Prostate gland (tissue), 2 donors: Measurements from ENCODE around the gene TSPAN2. TPM values are rescaled to one million over a fixed set of nuclear protein-coding genes. Genes with fewer than 3 reads are reported as not detected.
A peak's percentile ranks its signal among the peaks of the same experiment; 100 is the strongest.

Source experiments
- DNase-seq: peaks from one replicate; pipeline ENCODE4 v3.0.0-alpha.2; 2019; ENCODE audit warnings: low spot score
- H3K27ac ChIP-seq, 2 donors: fragments of 200-600 bp; sonication (generic); 2 replicates each; pipeline ENCODE4 v1.5.1; 2017 to 2019
- H3K27me3 ChIP-seq: fragments of 200-600 bp; sonication (generic); replicated peaks from 2 replicates; pipeline ENCODE4 v1.5.1; 2019; ENCODE audit not compliant: insufficient read depth
- H3K36me3 ChIP-seq, 2 donors: fragments of 200-600 bp; sonication (generic); 1 replicate in 1 of 2; 2 replicates in 1 of 2; pipeline versions ENCODE4 v1.5.1 to v1.8.1; 2017 to 2019
- H3K4me1 ChIP-seq: fragments of 200-600 bp; sonication (generic); replicated peaks from 2 replicates; pipeline ENCODE4 v1.5.1; 2019
- H3K4me3 ChIP-seq, 2 donors: fragments of 200-600 bp; sonication (generic); 2 replicates each; pipeline ENCODE4 v1.5.1; 2017 to 2019
- H3K9me3 ChIP-seq: fragments of 200-600 bp; sonication (generic); 2 replicates; pipeline ENCODE4 v1.5.1; 2017
- POLR2A ChIP-seq: fragments of 450-650 bp; IDR thresholded peaks from one replicate; pipeline ENCODE4 v1.6.1; 2016; ENCODE audit warnings: antibody characterized with exemption, mild to moderate bottlenecking
- POLR2AphosphoS5 ChIP-seq: sonication (generic); formaldehyde crosslinking; IDR thresholded peaks from one replicate; pipeline ENCODE4 v1.6.1; 2017; ENCODE audit warnings: antibody characterized with exemption
- WGBS: methylation state at CpG from one replicate; pipeline ENCODE4 v1.1.5; 2018; 5-methylcytosine and 5-hydroxymethylcytosine counted together
- intact Hi-C: fragments of 100-400 bp; cut with DNase I; formaldehyde crosslinking; loops from one replicate; pipeline ENCODE4 v1.14.2; 2022
- total RNA-seq, 2 donors: library from RNA; depleted of rRNA; stranded (reverse); fragments of >200 nt; gene quantifications; one replicate each; pipeline ENCODE4 v1.1.0, GENCODE V29; 2016
- TF ChIP-seq, protein P1 (sequence below), 4 experiments: fragments of 200-600 bp in 2 of 4; fragments of 450-650 bp in 2 of 4; sonication (generic) in 2 of 4; IDR thresholded peaks; 1 replicate in 3 of 4; 2 replicates in 1 of 4; pipeline ENCODE4 v1.5.1; 2016 to 2019; ENCODE audit warnings: antibody characterized with exemption in 4 of 4, mild to moderate bottlenecking in 2 of 4, moderate library complexity in 2 of 4

TSPAN2 gene
- total RNA-seq: 10 to 100 TPM in 1 of 2 donors, 1 to 10 TPM in 1; 6.9 to 11.3 TPM

DNA sequence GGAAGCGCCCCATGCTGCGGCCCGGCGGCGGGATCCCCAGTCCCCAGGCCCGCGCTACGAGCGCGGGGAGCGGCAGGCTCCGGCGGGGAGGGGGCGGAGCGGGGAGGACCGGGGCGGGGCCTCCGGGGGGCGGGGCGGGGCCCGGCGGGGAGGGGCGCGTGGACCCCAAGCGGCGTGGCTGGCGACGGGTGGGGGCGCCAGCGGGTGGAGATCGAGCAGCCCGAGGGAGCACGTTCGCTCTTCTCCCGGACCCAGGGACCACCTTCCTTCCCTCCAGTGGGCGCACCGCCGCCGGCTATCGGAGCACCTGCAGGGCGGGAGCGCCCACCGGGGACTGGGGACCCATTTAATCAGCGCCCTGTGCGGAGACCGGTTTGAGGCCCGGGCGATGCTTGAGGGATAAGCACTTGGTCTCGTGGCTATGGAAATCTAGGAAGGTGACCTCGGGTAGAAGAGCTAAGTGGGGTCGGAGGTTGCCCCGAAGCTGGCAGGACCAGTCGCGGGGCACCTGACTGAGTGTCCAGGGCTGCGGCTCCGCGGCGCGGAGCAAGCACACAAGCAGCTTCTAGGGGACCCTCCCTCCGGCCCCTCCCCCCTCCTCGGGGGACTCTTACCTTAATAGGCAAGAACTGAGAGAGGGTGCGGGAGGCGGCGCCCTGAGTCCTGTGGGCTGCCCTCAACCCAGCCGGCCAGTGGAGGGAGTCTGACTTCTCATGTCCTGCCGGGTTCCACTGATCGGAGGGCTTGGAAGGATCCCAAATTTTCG, at the start of gene TSPAN2:
TSS of gene TSPAN2 (minus strand) at position 84 of the 766 bp plus-strand sequence. CDS start at position 13, 71 bp downstream.
- peak within 1 kb of the TSS; percentile 74 to 75 for H3K27ac ChIP-seq
- H3K27me3 ChIP-seq: no peaks in the 10 kb centered on the region
- under 1% methylated on average over 44 of the region's 68 CpGs for WGBS
- H3K4me1 ChIP-seq: no peaks in the 10 kb centered on the region
- H3K36me3 ChIP-seq: no peaks in the 10 kb centered on the region
- intact Hi-C loops: loop anchor here (10.0 kb wide), 1 partner anchor 335 kb away; the partner anchor contains the start of gene CSDE1
- peak; percentile 73 for DNase-seq
- H3K9me3 ChIP-seq: no peaks in the 10 kb centered on the region
- TF ChIP-seq POLR2AphosphoS5: peak; percentile 38
- TF ChIP-seq, protein P1, sequence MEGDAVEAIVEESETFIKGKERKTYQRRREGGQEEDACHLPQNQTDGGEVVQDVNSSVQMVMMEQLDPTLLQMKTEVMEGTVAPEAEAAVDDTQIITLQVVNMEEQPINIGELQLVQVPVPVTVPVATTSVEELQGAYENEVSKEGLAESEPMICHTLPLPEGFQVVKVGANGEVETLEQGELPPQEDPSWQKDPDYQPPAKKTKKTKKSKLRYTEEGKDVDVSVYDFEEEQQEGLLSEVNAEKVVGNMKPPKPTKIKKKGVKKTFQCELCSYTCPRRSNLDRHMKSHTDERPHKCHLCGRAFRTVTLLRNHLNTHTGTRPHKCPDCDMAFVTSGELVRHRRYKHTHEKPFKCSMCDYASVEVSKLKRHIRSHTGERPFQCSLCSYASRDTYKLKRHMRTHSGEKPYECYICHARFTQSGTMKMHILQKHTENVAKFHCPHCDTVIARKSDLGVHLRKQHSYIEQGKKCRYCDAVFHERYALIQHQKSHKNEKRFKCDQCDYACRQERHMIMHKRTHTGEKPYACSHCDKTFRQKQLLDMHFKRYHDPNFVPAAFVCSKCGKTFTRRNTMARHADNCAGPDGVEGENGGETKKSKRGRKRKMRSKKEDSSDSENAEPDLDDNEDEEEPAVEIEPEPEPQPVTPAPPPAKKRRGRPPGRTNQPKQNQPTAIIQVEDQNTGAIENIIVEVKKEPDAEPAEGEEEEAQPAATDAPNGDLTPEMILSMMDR (IDR thresholded peaks at IDR 0.05): peak in 1 of 4 experiments; percentile 44
- peak; percentile 40 for TF ChIP-seq POLR2A
- peak within 1 kb of the TSS; percentile 51 to 53 for H3K4me3 ChIP-seq

DNA sequence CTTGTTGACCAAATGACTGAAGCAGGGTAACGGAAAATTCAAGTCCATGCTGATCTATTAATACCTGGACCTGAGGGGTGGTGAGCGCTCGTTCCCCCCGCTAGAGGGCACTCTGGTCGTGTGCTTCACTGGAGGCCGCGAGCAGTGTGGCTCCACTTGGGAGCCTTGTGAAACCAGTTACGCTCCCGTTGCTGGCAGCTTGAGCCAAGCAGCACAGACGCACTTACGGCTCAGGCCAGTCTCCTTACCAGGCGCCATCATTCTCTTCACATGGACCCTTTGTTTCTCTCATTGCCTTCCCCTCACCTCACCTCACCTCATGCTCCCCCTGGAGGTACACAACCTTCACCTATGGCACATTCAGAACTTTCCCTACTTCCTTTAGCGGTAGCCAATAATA, 49.7 kb upstream of the TSPAN2 start:
- Histone ChIP-seq H3K4me1 (no peaks in the 10 kb centered on the region), H3K4me3 (no peak overlapping the region), H3K36me3 (no peaks in the 10 kb centered on the region), H3K27ac (no peak overlapping the region), H3K27me3 (no peaks in the 10 kb centered on the region), H3K9me3 (no peaks in the 10 kb centered on the region)
- 7% methylated on average over 13 of the region's 13 CpGs for WGBS
- peak; percentile 46 for TF ChIP-seq POLR2AphosphoS5
- TF ChIP-seq, protein P1 (IDR thresholded peaks at IDR 0.05): peak; percentile 71 to 91 (median 84)
- no peak for TF ChIP-seq POLR2A
- DNase-seq: peak; percentile 87
- intact Hi-C loops: loop anchor here (1.0 to 10.0 kb wide), 3 partner anchors 330 to 636 kb away; no protein-coding TSS in a partner anchor

DNA sequence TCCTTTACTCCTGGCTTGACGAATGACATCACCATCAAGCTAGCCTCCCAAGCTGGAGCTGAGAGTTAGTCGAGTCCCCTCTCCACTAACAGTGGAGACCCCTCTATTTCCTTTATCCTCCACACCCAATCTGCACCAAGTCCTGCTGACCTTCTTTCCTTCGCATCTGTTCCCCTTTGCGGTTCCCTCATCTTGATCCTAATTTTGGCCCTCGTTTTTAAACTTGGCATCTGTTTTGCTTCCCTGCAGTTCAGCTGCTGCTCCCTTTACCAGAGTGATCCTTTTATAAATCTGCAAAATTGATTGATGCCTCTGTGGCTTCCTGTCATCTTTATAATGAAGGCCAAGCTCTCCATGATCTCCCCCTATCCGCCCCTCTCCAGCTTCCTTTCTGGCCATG, 49.0 kb upstream of the TSPAN2 start:
- TF ChIP-seq POLR2AphosphoS5: no peak
- TF ChIP-seq, protein P1 (IDR thresholded peaks at IDR 0.05): no peak
- Histone ChIP-seq H3K4me1 (no peaks in the 10 kb centered on the region), H3K27me3 (no peaks in the 10 kb centered on the region), H3K9me3 (no peaks in the 10 kb centered on the region), H3K4me3 (no peak overlapping the region), H3K36me3 (no peaks in the 10 kb centered on the region), H3K27ac (no peak overlapping the region)
- intact Hi-C loops: loop anchor here (2.0 to 10.0 kb wide), 2 partner anchors 457 to 637 kb away; no protein-coding TSS in a partner anchor
- 73% methylated on average over 6 of the region's 6 CpGs for WGBS
- no peak for DNase-seq

DNA sequence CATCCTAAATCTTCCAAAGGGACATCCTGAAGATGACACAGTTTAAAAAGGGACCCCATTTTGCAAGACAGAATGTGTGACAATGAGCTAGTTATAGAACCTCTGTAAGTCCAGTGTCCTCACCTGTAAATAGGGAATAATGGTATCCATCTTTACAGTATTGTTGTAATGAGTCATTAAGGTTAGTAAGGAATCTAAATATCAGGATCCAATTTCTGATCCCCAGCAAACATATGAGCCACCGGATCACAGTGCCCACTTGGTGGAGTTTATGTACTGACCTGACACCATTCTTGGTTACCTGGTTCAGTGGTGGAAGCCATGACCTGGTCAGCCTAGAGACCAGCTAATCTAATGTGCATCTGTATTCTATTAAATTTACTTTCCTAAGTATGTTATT, 47.9 kb upstream of the TSPAN2 start:
- Histone ChIP-seq H3K9me3 (no peaks in the 10 kb centered on the region), H3K27ac (no peak overlapping the region), H3K27me3 (no peaks in the 10 kb centered on the region), H3K4me1 (no peaks in the 10 kb centered on the region), H3K4me3 (no peak overlapping the region), H3K36me3 (no peaks in the 10 kb centered on the region)
- no peak for DNase-seq
- intact Hi-C loops: loop anchor here (10.0 kb wide), 1 partner anchor 638 kb away; no protein-coding TSS in a partner anchor
- TF ChIP-seq POLR2A: no peak
- TF ChIP-seq, protein P1 (IDR thresholded peaks at IDR 0.05): no peak
- no peak for TF ChIP-seq POLR2AphosphoS5
- WGBS: 100% methylated on average over 1 of the region's 1 CpG
